Esophagus muscularis mucosa (tissue), 4 donors: Measurements from ENCODE around the gene CDK5RAP2.

Experiments used
- EP300 ChIP-seq: sonication (generic); formaldehyde crosslinking; IDR thresholded peaks from one replicate; pipeline ENCODE4 v1.6.1; 2017; ENCODE audit warnings: antibody characterized with exemption
- POLR2A ChIP-seq: fragments of 450-650 bp; IDR thresholded peaks from one replicate; pipeline ENCODE4 v1.6.1; 2017; ENCODE audit warnings: antibody characterized with exemption, moderate library complexity, mild to moderate bottlenecking, low read depth
- TF ChIP-seq, protein P1 (sequence below), 3 experiments: fragments of 200-600 bp in 2 of 3; fragments of 450-650 bp in 1 of 3; sonication (generic) in 2 of 3; IDR thresholded peaks; one replicate each; pipeline ENCODE4 v1.5.1; 2017 to 2019; ENCODE audit warnings: antibody characterized with exemption in 3 of 3, mild to moderate bottlenecking in 2 of 3, moderate library complexity in 1 of 3

DNA sequence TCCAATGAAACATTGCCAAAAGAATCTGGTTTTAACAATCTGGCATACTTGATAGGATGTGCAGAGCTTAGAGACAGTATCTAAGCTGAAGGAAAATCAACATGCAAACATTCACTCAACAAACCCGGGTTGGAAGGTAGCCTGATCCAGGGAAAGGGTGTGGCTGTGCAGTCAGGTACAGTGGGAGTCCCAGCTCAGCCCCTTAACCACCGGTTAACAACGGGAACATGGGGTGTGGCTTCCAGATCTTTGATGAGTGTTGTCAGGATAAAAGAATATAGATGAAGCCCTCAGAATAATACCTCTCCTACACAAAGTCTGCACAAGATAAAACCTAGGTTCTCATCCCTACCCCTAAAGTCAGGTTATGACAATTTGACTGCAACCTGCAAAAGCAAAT, 127.3 kb downstream of the CDK5RAP2 start:
- TF ChIP-seq POLR2A, result no peak
- TF ChIP-seq, protein P1, sequence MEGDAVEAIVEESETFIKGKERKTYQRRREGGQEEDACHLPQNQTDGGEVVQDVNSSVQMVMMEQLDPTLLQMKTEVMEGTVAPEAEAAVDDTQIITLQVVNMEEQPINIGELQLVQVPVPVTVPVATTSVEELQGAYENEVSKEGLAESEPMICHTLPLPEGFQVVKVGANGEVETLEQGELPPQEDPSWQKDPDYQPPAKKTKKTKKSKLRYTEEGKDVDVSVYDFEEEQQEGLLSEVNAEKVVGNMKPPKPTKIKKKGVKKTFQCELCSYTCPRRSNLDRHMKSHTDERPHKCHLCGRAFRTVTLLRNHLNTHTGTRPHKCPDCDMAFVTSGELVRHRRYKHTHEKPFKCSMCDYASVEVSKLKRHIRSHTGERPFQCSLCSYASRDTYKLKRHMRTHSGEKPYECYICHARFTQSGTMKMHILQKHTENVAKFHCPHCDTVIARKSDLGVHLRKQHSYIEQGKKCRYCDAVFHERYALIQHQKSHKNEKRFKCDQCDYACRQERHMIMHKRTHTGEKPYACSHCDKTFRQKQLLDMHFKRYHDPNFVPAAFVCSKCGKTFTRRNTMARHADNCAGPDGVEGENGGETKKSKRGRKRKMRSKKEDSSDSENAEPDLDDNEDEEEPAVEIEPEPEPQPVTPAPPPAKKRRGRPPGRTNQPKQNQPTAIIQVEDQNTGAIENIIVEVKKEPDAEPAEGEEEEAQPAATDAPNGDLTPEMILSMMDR (IDR thresholded peaks at IDR 0.05), result no peak
- TF ChIP-seq EP300, result no peak
